ENCODE data around the gene UNC119B.

The UNC119B gene

DNA sequence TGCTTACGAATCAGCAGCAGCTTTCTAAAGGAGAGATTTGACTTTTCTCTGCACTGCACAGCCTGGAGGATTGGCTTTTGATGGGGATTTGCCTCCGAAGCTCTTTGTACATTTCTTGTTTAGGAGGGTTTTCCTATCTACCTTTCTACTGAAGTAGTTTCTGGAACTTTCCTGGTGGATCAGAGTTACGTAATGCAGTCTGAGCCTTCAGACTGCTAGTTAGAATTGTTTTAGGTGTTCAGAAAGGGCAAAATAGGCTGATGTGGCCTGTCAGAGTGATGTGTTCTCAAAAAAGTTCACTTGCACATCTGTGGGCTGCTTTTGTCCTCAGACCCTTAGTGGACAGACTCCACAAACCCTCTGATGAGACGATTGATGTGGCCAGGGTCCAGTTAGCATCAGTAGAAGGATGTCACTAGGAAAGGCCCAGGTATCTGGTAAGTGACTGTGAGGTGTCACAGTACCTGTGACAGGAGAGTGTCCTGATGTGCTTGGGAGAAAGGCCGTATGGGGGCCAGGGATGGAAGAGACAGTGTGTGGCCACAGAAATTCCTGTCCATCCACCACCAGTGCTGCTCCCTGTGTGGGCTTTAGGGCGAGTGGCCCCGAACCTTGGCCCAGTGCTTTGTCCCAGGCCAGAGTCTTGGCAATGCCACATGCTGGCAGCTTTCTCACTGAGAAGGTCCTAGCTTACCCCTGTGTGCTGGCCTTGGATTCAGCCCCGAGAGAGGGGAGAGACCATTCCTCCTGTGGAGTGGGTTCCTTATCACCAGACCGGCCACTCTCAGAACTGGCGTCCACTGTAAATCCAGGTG is 10.9 kb downstream of the UNC119B start:
- H3K36me3 ChIP-seq (ENCODE audit: low read depth): peaks cover 74% of the 10 kb centered on the region
- ATAC-seq (ENCODE audit: low read depth) (no peak), DNase-seq (ENCODE audit: low spot score) (no peak)
- TF ChIP-seq, protein P1, sequence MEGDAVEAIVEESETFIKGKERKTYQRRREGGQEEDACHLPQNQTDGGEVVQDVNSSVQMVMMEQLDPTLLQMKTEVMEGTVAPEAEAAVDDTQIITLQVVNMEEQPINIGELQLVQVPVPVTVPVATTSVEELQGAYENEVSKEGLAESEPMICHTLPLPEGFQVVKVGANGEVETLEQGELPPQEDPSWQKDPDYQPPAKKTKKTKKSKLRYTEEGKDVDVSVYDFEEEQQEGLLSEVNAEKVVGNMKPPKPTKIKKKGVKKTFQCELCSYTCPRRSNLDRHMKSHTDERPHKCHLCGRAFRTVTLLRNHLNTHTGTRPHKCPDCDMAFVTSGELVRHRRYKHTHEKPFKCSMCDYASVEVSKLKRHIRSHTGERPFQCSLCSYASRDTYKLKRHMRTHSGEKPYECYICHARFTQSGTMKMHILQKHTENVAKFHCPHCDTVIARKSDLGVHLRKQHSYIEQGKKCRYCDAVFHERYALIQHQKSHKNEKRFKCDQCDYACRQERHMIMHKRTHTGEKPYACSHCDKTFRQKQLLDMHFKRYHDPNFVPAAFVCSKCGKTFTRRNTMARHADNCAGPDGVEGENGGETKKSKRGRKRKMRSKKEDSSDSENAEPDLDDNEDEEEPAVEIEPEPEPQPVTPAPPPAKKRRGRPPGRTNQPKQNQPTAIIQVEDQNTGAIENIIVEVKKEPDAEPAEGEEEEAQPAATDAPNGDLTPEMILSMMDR (IDR thresholded peaks at IDR 0.05; ENCODE audit: poor library complexity, severe bottlenecking): no peak
- H3K9me3 ChIP-seq (ENCODE audit: severe bottlenecking): no peaks in the 10 kb centered on the region
- no peaks in the 10 kb centered on the region for H3K4me1 ChIP-seq (ENCODE audit: insufficient read depth, poor library complexity, severe bottlenecking)
- no peak overlapping the region for H3K27ac ChIP-seq (ENCODE audit: poor library complexity, severe bottlenecking)
- no peak overlapping the region for H3K4me3 ChIP-seq (ENCODE audit: severe bottlenecking)
- no peaks in the 10 kb centered on the region for H3K27me3 ChIP-seq (ENCODE audit: insufficient read depth, poor library complexity, severe bottlenecking)

DNA sequence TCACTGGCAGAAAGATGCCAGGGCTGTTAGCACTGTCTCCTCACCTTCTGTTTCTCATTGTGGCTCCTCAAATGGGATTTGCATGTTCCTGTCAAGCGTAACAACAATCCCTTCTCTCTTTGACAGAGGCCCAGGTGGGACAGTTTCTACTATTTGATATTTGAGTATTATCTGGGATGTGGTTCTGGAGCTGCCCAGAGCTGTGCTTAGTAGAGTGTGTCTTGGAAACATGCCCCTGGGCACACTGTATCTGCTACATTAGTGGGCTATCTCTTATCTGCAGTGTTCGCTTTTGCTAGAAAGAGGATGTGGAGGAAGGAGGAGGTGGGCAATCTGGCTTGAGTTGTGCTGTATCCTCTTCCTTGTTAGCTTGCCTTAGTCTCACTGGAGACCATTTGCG is 11.6 kb downstream of the UNC119B start:
- Histone ChIP-seq H3K27ac (ENCODE audit: poor library complexity, severe bottlenecking) (no peak overlapping the region), H3K4me1 (ENCODE audit: insufficient read depth, poor library complexity, severe bottlenecking) (no peaks in the 10 kb centered on the region), H3K4me3 (ENCODE audit: severe bottlenecking) (no peak overlapping the region), H3K9me3 (ENCODE audit: severe bottlenecking) (no peaks in the 10 kb centered on the region), H3K36me3 (ENCODE audit: low read depth) (peaks cover 68% of the 10 kb centered on the region), H3K27me3 (ENCODE audit: insufficient read depth, poor library complexity, severe bottlenecking) (no peaks in the 10 kb centered on the region)
- DNase-seq (ENCODE audit: low spot score): no peak
- TF ChIP-seq, protein P1 (IDR thresholded peaks at IDR 0.05; ENCODE audit: poor library complexity, severe bottlenecking): no peak
- no peak for ATAC-seq (ENCODE audit: low read depth)

DNA sequence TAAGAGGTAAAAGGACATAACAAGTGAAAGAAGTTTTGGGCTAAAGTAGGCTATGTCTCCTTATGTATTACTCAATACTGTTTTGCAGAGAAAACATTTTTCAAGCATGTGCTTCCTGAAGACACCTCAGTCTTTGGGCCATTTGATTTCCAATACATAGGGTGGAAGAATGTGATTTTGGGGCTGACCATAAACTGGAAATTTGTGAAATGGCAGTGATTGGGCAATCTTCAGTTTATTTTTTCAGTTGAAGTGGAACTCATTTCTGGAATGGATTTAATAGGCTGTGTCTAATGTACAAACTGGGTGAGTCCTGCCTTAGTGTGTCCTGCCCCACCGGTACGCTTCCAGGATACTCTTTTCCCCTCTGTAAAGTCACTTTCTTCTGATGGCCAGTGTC is 12.5 kb downstream of the UNC119B start:
- Histone ChIP-seq H3K4me3 (ENCODE audit: severe bottlenecking) (no peak overlapping the region), H3K27ac (ENCODE audit: poor library complexity, severe bottlenecking) (no peak overlapping the region), H3K27me3 (ENCODE audit: insufficient read depth, poor library complexity, severe bottlenecking) (no peaks in the 10 kb centered on the region), H3K4me1 (ENCODE audit: insufficient read depth, poor library complexity, severe bottlenecking) (no peaks in the 10 kb centered on the region), H3K36me3 (ENCODE audit: low read depth) (peaks cover 62% of the 10 kb centered on the region), H3K9me3 (ENCODE audit: severe bottlenecking) (no peaks in the 10 kb centered on the region)
- ATAC-seq (ENCODE audit: low read depth) (no peak), DNase-seq (ENCODE audit: low spot score) (no peak)
- TF ChIP-seq, protein P1 (IDR thresholded peaks at IDR 0.05; ENCODE audit: poor library complexity, severe bottlenecking): no peak

DNA sequence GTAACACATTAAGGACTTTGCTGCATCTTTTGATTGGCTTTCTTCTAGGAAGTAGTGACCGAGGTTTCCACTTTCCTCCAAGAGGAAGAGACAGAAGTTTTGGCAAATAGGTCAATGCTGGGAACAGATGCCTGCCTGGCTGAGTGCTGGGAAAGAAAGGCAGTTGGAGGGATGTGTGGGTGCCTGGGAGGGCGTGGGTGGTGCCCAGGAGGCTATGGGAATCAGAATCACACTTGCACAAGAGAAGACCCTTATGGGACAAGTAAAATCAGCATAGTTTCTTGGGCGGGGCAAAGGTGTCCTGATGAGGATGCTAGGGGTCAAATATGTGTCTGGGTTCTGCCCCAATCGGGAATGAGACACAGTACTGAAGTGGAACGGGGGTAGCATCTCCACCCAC is 14.5 kb downstream of the UNC119B start:
- peaks cover 43% of the 10 kb centered on the region for H3K36me3 ChIP-seq (ENCODE audit: low read depth)

More for the DNA sequence above, 14.5 kb downstream of the UNC119B start:
- TF ChIP-seq, protein P1 (IDR thresholded peaks at IDR 0.05; ENCODE audit: poor library complexity, severe bottlenecking): no peak
- H3K27ac ChIP-seq (ENCODE audit: poor library complexity, severe bottlenecking): no peak overlapping the region
- no peaks in the 10 kb centered on the region for H3K4me1 ChIP-seq (ENCODE audit: insufficient read depth, poor library complexity, severe bottlenecking)
- H3K4me3 ChIP-seq (ENCODE audit: severe bottlenecking): no peak overlapping the region
- no peaks in the 10 kb centered on the region for H3K27me3 ChIP-seq (ENCODE audit: insufficient read depth, poor library complexity, severe bottlenecking)
- DNase-seq (ENCODE audit: low spot score) (no peak), ATAC-seq (ENCODE audit: low read depth) (no peak)
- no peaks in the 10 kb centered on the region for H3K9me3 ChIP-seq (ENCODE audit: severe bottlenecking)
